Muscle of arm (tissue), 14 donors: Measurements from ENCODE around the gene GFRA3. TPM values are rescaled to one million over a fixed set of nuclear protein-coding genes. Genes with fewer than 3 reads are reported as not detected.
"Not testable (repeated sequence)": the region's sequence is repeated elsewhere in the genome, so short reads cannot be mapped to it uniquely, and the experiment has no call there.

ENCODE experiments used
- DNase-seq: peaks from one replicate; pipeline ENCODE4 v3.0.0-alpha.2; 2013
- long read RNA-seq, 11 donors: transcript quantifications; one replicate each; lab custom pipeline, GENCODE V29; 2026
- polyA plus RNA-seq, 12 donors: library from polyadenylated mRNA; unstranded; fragments of 120-200 nt; gene quantifications; one replicate each; pipeline ENCODE4 v1.2.1, GENCODE V29; 2013; ENCODE audit not compliant: insufficient read length in 12 of 12

Gene GFRA3
- 10 to 100 TPM in 2 of 12 donors, 1 to 10 TPM in 8, not detected in 2; 2.7 to 16.3 (median 5.1) TPM for polyA plus RNA-seq
- long read RNA-seq, donor 1, partial matches to known transcripts, result 0 of 3 reads
- long read RNA-seq, donor 1, other reads (novel, unspliced or antisense), result 0 of 3 reads
- long read RNA-seq, donor 2, partial matches to known transcripts, result 0 of 3 reads
- long read RNA-seq, donor 2, other reads (novel, unspliced or antisense), result 0 of 3 reads
- long read RNA-seq, donor 3, result 0 reads
- long read RNA-seq, donor 4, partial matches to known transcripts, result 0 of 1 reads
- long read RNA-seq, donor 4, other reads (novel, unspliced or antisense), result 0 of 1 reads
- long read RNA-seq, donor 5, partial matches to known transcripts, result 0 of 1 reads
- long read RNA-seq, donor 5, other reads (novel, unspliced or antisense), result 0 of 1 reads
- long read RNA-seq, donor 6, partial matches to known transcripts, result 0 of 1 reads
- long read RNA-seq, donor 6, other reads (novel, unspliced or antisense), result 0 of 1 reads
- long read RNA-seq, donor 7, result 0 reads
- long read RNA-seq, donor 8, result 0 reads
- long read RNA-seq, donor 9, partial matches to known transcripts, result 0 of 3 reads
- long read RNA-seq, donor 9, other reads (novel, unspliced or antisense), result 0 of 3 reads
- long read RNA-seq, donor 10, partial matches to known transcripts, result 0 of 4 reads
- long read RNA-seq, donor 10, other reads (novel, unspliced or antisense), result 0 of 4 reads
- long read RNA-seq, donor 11, partial matches to known transcripts, result 0 of 1 reads
- long read RNA-seq, donor 11, other reads (novel, unspliced or antisense), result 0 of 1 reads

DNA sequence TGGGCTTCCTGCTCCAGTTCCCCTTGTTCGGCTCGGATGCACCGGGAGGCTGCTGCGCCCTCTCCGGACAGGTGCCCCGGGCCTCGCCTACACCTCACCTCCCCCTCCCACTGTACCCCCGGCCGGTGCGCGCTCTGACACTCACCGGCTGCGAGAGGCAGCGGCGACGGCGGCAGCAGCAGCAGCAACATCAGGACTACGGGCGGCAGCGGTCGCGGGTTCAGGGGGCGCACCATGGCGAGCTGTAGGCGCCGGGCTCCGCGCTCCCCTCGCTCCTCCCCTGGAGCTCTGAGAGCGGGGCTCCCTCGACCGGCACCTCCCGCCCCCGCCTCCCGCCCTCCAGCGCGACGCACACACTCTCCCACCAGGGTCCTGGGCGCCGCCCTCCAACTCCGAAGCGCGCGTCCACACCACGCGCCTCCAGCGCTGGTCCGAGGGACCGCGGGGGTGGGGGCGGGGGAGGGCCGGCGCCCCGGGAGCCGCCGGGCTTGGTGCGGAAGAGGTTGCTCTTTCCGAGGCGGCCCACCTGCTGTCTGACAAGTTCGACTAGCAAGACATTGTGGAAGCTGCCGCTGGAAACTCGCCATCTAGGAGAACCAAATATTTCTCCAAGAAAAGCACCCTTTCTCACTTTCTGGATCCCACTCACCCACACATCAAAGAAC is at the start of gene GFRA3:
GFRA3 (minus strand) TSS at position 433 of the 665 bp plus-strand sequence; CDS start at position 236, 197 bp downstream.
- DNase-seq, result peak; percentile 6

- not testable (repeated sequence) for DNase-seq
Observed at GRCh38 chr5:138318211-138318610, 43.8 kb upstream of the GFRA3 start.

DNA sequence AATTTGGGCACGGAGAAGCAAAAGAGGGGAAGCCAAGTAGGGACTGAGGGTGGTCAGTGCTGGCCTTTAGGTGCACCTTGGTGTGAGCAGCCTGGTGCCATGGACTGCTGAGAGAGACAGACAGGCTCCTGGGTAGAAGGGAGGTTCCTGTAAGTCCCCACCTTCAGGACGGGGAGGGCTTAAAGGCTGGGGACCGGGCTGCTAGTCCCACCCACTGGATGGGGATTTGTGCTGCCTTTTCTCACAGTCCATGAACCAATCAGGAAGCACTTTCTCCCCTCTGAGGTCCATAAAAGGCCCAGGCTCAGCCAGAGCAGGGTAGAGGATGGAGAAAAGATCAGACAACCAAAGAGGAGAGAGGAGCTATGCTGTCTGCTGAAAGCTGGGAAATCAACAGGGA is 41.9 kb upstream of the GFRA3 start:
- no peak for DNase-seq

- no peak for DNase-seq
Observed at GRCh38 chr5:138315751-138316278, 41.4 kb upstream of the GFRA3 start.

DNA sequence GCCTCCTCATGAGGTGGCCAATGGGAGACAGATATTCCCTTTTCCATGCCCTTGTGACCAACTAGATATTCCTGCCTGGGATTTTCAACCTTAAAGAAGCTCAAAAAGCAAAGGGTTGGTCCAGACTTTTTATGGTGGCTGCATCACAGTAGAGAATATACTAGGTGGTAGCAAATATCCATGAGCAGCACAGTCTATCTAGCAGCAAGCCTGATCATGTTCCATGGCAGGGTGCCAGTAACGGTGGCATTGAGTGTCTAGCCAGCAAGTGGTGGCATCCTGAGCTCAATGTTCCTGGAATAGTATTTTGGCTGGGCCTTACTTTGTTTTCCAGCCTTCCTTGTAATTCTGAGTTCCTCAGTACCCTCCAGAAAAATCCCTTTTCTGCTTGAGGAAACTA is 31.4 kb upstream of the GFRA3 start:
- peak; percentile 14 for DNase-seq

DNA sequence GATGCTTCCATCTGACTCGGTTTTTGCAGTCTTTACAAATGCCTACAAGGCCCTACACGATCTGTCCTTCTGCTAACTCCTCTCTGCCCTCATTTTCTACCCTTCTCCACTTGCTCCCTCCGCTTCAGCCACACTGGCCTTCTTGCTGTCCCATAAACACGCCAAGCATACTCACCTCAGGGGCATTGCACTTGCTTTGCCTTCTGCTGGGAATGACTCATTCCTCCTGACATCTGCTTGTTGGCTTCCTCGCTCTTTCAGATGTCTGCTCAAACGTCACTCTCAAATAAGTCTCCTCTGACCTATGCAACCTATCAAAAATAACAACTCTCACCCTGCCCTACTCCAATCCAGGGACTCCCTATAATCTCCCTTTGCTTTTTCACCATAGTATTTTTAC is 29.0 kb upstream of the GFRA3 start:
- no peak for DNase-seq

GRCh38 chr5:138289296-138289695 is 14.9 kb upstream of the GFRA3 start:
- DNase-seq, result no peak

GRCh38 chr5:138287246-138287645 is 12.8 kb upstream of the GFRA3 start:
- no peak for DNase-seq

GRCh38 chr5:138282920-138283742 is 8.7 kb upstream of the GFRA3 start:
- DNase-seq, result peak; percentile 22

DNA sequence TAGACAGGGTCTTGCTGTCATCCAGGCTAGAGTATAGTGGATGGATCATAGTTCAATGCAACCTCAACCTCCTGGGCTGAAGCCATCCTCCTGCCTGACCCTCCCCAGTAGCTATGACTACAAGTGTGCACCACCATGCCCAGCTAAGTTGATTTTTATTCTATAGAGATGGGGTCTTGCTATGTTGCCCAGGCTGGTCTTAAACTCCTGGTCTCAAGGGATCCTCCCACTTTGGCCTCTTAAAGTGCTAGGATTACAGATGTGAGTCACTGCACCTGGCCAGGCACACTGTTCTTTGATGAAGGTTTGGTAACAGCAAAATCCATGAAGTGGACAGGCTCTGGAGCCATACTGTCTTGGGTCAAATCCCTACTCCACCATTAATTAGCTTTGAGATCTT is 6.5 kb upstream of the GFRA3 start:
- no peak for DNase-seq

GRCh38 chr5:138276402-138277054 is 2.1 kb upstream of the GFRA3 start:
- no peak for DNase-seq

- DNase-seq, result no peak
Observed at GRCh38 chr5:138275895-138276294, 1.5 kb upstream of the GFRA3 start.

DNA sequence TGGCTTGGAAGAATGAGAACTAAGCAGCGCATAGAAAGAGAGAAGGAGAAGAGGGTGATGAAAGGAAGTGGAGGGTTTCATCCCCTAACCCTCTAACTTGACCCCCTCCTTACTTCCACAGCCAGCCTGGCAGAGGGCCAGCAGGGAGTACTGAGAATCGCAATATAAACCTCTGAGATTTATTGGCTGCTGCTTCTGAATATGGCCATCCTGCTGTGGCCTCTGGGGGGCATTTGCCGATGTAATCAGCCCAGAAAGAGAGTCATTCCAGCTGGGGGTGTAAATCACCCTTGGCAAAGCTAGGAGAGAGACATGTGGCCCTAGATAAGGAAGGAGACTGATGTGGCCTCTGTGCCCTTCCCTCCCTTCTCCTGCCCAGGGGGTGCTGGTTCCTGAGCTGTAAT is 960 bp upstream of the GFRA3 start:
- DNase-seq, result no peak

DNA sequence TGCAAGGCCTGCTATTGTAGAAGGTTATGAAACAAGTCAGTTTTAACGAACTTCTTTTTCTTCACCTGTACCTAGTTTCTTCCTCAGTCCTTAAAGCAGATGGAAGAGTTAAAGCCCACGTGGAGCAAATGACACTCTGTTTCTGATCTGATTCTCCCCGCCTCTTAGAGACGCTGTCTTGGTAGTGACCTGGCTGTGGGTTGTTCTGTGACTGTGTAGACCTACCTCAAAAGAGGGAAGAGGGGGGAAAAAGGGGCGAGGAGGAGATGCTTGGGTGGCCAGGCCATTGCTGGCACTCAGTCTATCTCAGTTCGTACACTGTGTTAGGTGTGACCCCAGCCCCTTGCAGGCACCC is 610 bp downstream of the GFRA3 start:
- DNase-seq, result no peak

GRCh38 chr5:138272681-138273080 is 1.7 kb downstream of the GFRA3 start:
- DNase-seq, result no peak

GRCh38 chr5:138271281-138271680 is 3.1 kb downstream of the GFRA3 start:
- no peak for DNase-seq

DNA sequence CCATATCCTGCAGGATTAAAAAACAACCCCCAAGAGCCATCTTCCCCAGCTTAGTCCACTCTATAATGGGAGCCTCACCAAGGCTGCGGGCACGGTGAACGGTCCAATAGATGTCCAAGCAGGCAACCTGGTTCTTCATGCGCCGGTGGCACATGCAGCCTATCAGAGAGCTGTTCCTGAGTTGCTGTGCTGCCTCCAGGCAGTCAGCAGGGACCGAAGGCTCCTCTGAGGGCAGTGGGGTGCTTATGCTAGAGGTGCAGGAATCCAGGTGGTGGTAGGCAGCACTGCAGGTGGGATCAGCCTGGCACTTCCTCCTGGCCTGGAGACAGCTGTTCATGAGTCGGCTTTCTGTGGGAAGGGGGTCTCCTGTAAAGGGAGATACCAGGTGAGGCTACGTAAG is 10.2 kb downstream of the GFRA3 start:
- no peak for DNase-seq

DNA sequence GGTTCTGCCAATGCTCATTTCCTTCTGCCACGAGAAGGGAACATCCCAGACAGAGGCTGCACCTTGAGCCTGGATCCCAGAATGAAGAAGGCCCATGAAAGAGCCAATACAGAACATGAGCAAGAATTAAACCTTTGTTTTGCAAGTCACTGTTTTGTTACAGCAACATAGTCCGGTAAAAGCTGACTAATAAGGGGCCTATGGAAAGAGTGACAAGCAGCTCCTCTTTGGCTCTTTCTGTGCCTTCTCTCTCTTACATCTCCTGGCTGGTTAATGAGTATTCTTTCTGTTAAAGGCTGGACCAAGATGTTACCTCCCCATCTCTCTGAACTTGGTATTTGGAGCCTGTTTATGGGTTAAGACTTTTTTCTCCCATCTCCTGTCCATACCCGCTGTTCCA is 10.8 kb downstream of the GFRA3 start:
- no peak for DNase-seq

GRCh38 chr5:138258704-138259292 is 15.6 kb downstream of the GFRA3 start:
- DNase-seq, result no peak

- no peak for DNase-seq
Observed at GRCh38 chr5:138257583-138257982, 16.8 kb downstream of the GFRA3 start.
